K562 (cell line): ENCODE results near the gene THBS1. TPM values are rescaled to one million over a fixed set of nuclear protein-coding genes. Genes with fewer than 3 reads are reported as not detected.

ENCODE experiments used
- ATAC-seq: fragments of 200-7000 bp; cut with Tn5 transposase; 3 replicates; pipeline ENCODE4 v1.9.1; 2020; ENCODE audit warnings: moderate library complexity
- BruUV-seq: library from RNA; stranded (reverse); fragments of 400-500 nt; replicated peaks from 2 replicates; lab custom pipeline; 2021; lab: Mats Ljungman, UMichigan
- CTCF ChIA-PET: fragments of 300-600 bp; formaldehyde crosslinking; extraction: SDS; loops from one replicate; lab custom pipeline; 2021; ENCODE audit warnings: low intra/inter-chr PET ratio; lab: Yijun Ruan, JAX
- POLR2A ChIA-PET: fragments of 300-600, 350-650 bp; sonication (Branson Sonifier 250); formaldehyde crosslinking; extraction: SDS; loops from one replicate; lab custom pipeline; 2021; ENCODE audit warnings: antibody characterized with exemption, inconsistent platforms; lab: Yijun Ruan, JAX
- DNase-seq, 4 experiments: peaks; one replicate each; pipeline versions ENCODE4 v3.0.0 to v3.0.0-alpha.2; 2011 to 2018; ENCODE audit warnings: low spot score in 3 of 4, mixed read lengths in 3 of 4; ENCODE audit errors: extremely low read depth in 1 of 4
- FAIRE-seq: peaks from 2 replicates; lab custom pipeline; 2011; peaks lifted over from hg19 to GRCh38; lab: Jason Lieb, UNC
- H2AFZ ChIP-seq: 2 replicates; pipeline ENCODE4 v1.6.0; 2011; ENCODE audit warnings: low read depth, low read length, control low read depth, inconsistent platforms
- H3K27ac ChIP-seq: fragments of 200-600 bp; 3 replicates; pipeline ENCODE4 v1.8.0; 2011; ENCODE audit warnings: low read depth, mild to moderate bottlenecking, control low read depth, inconsistent platforms, low read length, moderate library complexity, mixed read lengths; ENCODE audit errors: extremely low read depth
- H3K27me3 ChIP-seq, 2 experiments: fragments of 300-600 bp in 1 of 2; 2 replicates in 1 of 2; 3 replicates in 1 of 2; pipeline versions ENCODE4 v1.6.0 to v1.8.0; 2011; ENCODE audit warnings: inconsistent platforms in 2 of 2, low read length in 2 of 2, mild to moderate bottlenecking in 1 of 2, mixed read lengths in 1 of 2, moderate library complexity in 1 of 2; ENCODE audit not compliant: control insufficient read depth in 2 of 2, insufficient read depth in 2 of 2
- H3K36me3 ChIP-seq: fragments of 300-600 bp; 3 replicates; pipeline ENCODE4 v1.8.0; 2011; ENCODE audit warnings: mild to moderate bottlenecking, low read length, inconsistent platforms; ENCODE audit not compliant: control insufficient read depth, insufficient read depth
- H3K4me1 ChIP-seq, 2 experiments: fragments of 200-600 bp in 1 of 2; replicated peaks in 1 of 2; 2 replicates in 1 of 2; 3 replicates in 1 of 2; pipeline versions ENCODE4 v1.5.1 to v1.8.0; 2011; ENCODE audit warnings: inconsistent platforms in 2 of 2, low read length in 2 of 2, mild to moderate bottlenecking in 1 of 2, mixed read lengths in 1 of 2, moderate library complexity in 1 of 2; ENCODE audit not compliant: control insufficient read depth in 2 of 2, insufficient read depth in 2 of 2
- H3K4me2 ChIP-seq: 2 replicates; pipeline ENCODE4 v1.6.1; 2011; ENCODE audit warnings: low read length, control low read depth, inconsistent platforms, mixed read lengths; ENCODE audit not compliant: insufficient read depth
- H3K4me3 ChIP-seq: fragments of 200-600 bp; sonication (generic), shearing (Covaris generic); 2 replicates; pipeline ENCODE4 v1.5.1; 2016; ENCODE audit warnings: control low read depth, inconsistent platforms
- H3K79me2 ChIP-seq: fragments of 200-600 bp; 3 replicates; pipeline ENCODE4 v1.8.0; 2011; ENCODE audit warnings: low read length, inconsistent platforms; ENCODE audit not compliant: control insufficient read depth, insufficient read depth
- H3K9ac ChIP-seq, 2 experiments: 2 replicates each; pipeline versions ENCODE4 v1.6.0 to v1.6.1; 2011; ENCODE audit warnings: low read depth in 2 of 2, low read length in 2 of 2, control low read depth in 1 of 2, inconsistent platforms in 1 of 2, mild to moderate bottlenecking in 1 of 2, mixed read lengths in 1 of 2; ENCODE audit not compliant: insufficient read depth in 1 of 2
- H3K9me1 ChIP-seq: one replicate; pipeline ENCODE4 v1.6.0; 2011; ENCODE audit warnings: inconsistent platforms, mild to moderate bottlenecking, low read length, moderate library complexity; ENCODE audit not compliant: control insufficient read depth, insufficient read depth
- H3K9me3 ChIP-seq: replicated peaks from 2 replicates; pipeline ENCODE4 v1.5.1; 2011; ENCODE audit warnings: low read depth, low read length, inconsistent platforms; ENCODE audit not compliant: control insufficient read depth, insufficient read depth
- H4K20me1 ChIP-seq: replicated peaks from 2 replicates; pipeline ENCODE4 v1.6.1; 2011; ENCODE audit warnings: low read length, inconsistent platforms, mixed read lengths; ENCODE audit not compliant: control insufficient read depth, insufficient read depth
- BRCA1 ChIP-seq, 2 experiments: fragments of 450-650 bp in 1 of 2; sonication (generic) in 1 of 2; formaldehyde crosslinking in 1 of 2; IDR thresholded peaks; 2 replicates each; pipeline versions ENCODE4 v1.5.0 to v1.6.1; 2017 to 2020; ENCODE audit warnings: mild to moderate bottlenecking in 1 of 2, missing genetic modification reagents in 1 of 2
- CHD1 ChIP-seq: fragments of 200-600 bp; sonication (generic); IDR thresholded peaks from one replicate; pipeline ENCODE4 v1.6.1; 2012; ENCODE audit warnings: mild to moderate bottlenecking, moderate library complexity, low read length, inconsistent platforms
- EP400 ChIP-seq: fragments of 450-650 bp; IDR thresholded peaks from 2 replicates; pipeline ENCODE4 v1.6.1; 2017; ENCODE audit warnings: antibody characterized with exemption, mild to moderate bottlenecking, moderate library complexity
- IRF2 ChIP-seq: sonication (generic); formaldehyde crosslinking; IDR thresholded peaks from 2 replicates; pipeline ENCODE4 v1.8.1; 2022; ENCODE audit warnings: mild to moderate bottlenecking, missing genetic modification reagents
- NCOA2 ChIP-seq, 2 experiments: fragments of 450-650 bp; IDR thresholded peaks; 2 replicates each; pipeline ENCODE4 v1.6.1; 2018; ENCODE audit warnings: mild to moderate bottlenecking in 2 of 2, moderate library complexity in 1 of 2; ENCODE audit not compliant: partially characterized antibody in 2 of 2
- NCOR1 ChIP-seq: fragments of 450-650 bp; IDR thresholded peaks from 2 replicates; pipeline ENCODE4 v1.6.1; 2016; ENCODE audit warnings: mild to moderate bottlenecking, moderate library complexity
- RBM22 ChIP-seq: fragments of 200-400 bp; formaldehyde crosslinking; IDR thresholded peaks from 2 replicates; pipeline ENCODE4 v1.6.1; 2018; ENCODE audit warnings: low read length, low read depth; ENCODE audit not compliant: poor library complexity, severe bottlenecking
- SIN3A ChIP-seq, 2 experiments: fragments of 150-350 bp in 1 of 2; IDR thresholded peaks; 2 replicates each; pipeline ENCODE4 v1.6.1; 2011 to 2016; ENCODE audit warnings: borderline replicate concordance in 2 of 2, low read depth in 2 of 2, low read length in 2 of 2, mild to moderate bottlenecking in 2 of 2, moderate library complexity in 2 of 2; ENCODE audit not compliant: control insufficient read depth in 1 of 2
- SREBF1 ChIP-seq: fragments of 150-350 bp; IDR thresholded peaks from 2 replicates; pipeline ENCODE4 v1.6.1; 2014; ENCODE audit warnings: antibody characterized with exemption, low read depth, low read length, borderline replicate concordance
- ZNF146 ChIP-seq: IDR thresholded peaks from one replicate; pipeline ENCODE4 v1.6.1; 2018; ENCODE audit warnings: missing compliant biosample characterization; ENCODE audit not compliant: unreplicated experiment
- ZNF384 ChIP-seq: IDR thresholded peaks from 2 replicates; pipeline ENCODE4 v1.6.1; 2012; ENCODE audit warnings: low read depth, low read length, improper control_type of control experiment
- ZNF778 ChIP-seq: fragments of 450-650 bp; formaldehyde crosslinking; IDR thresholded peaks from 2 replicates; pipeline ENCODE4 v1.4.0; 2020; ENCODE audit warnings: mild to moderate bottlenecking, moderate library complexity
- WGBS: fragments of 100-300 bp; shearing (Covaris generic); methylation state at CpG from one replicate; pipeline ENCODE4 v1.1.6; 2016; ENCODE audit warnings: low coverage, mixed read lengths; ENCODE audit not compliant: insufficient coverage; ENCODE audit errors: missing lambda C conversion rate; 5-methylcytosine and 5-hydroxymethylcytosine counted together
- in situ Hi-C: fragments of 300-500 bp; cut with MboI; formaldehyde crosslinking; loops from 4 replicates; pipeline ENCODE4 v1.15.0; 2018; ENCODE audit warnings: inconsistent platforms, mixed read lengths
- intact Hi-C: fragments of 100-400 bp; cut with micrococcal nuclease; formaldehyde crosslinking; loops from 2 replicates; pipeline ENCODE4 v1.14.2; 2022
- polyA plus RNA-seq, 8 experiments: library from polyadenylated mRNA; depleted of rRNA in 4 of 8; stranded (reverse) in 5 of 8; unstranded in 3 of 8; fragments of >200 nt; fragmentation: Nextera tagmentation in 2 of 8; fragmentation: Illumina TruSeq in 1 of 8; extraction: Ambion mirVana in 2 of 8; extraction: Trizol in 1 of 8; gene quantifications; 2 replicates each; pipeline versions ENCODE4 v1.2.1 to v1.2.3, GENCODE V29; 2011 to 2014; ENCODE audit warnings: inconsistent platforms in 1 of 8, missing spikeins in 1 of 8
- total RNA-seq, 7 experiments: library from RNA; depleted of rRNA in 6 of 7; stranded (reverse); fragments of >200 nt in 6 of 7; fragmentation: Illumina TruSeq in 2 of 7; extraction: Trizol in 2 of 7; gene quantifications; 2 replicates each; pipeline versions ENCODE4 v1.2.1 to v1.2.3, GENCODE V29; 2011 to 2021; ENCODE audit warnings: low replicate concordance in 1 of 7
- TF ChIP-seq, protein P1 (sequence below): sonication (generic); IDR thresholded peaks from 2 replicates; pipeline ENCODE4 v1.6.1; 2016
- TF ChIP-seq, protein P2 (sequence below): sonication (generic); formaldehyde crosslinking; IDR thresholded peaks from 2 replicates; pipeline ENCODE4 v1.8.0; 2023; ENCODE audit warnings: mild to moderate bottlenecking, missing genetic modification reagents
- TF ChIP-seq, protein P3 (sequence below): fragments of 200-800 bp; sonication (Bioruptor generic); IDR thresholded peaks from 2 replicates; pipeline ENCODE4 v1.6.1; 2017; ENCODE audit warnings: missing genetic modification characterization, missing compliant biosample characterization

Gene THBS1
- total and polyA plus RNA-seq, 9 of the 15 experiments (the other 6 are each of a cell fraction or from before 2014, with no cell fraction given), result 0.04 to 1.3 (median 0.40) TPM

DNA sequence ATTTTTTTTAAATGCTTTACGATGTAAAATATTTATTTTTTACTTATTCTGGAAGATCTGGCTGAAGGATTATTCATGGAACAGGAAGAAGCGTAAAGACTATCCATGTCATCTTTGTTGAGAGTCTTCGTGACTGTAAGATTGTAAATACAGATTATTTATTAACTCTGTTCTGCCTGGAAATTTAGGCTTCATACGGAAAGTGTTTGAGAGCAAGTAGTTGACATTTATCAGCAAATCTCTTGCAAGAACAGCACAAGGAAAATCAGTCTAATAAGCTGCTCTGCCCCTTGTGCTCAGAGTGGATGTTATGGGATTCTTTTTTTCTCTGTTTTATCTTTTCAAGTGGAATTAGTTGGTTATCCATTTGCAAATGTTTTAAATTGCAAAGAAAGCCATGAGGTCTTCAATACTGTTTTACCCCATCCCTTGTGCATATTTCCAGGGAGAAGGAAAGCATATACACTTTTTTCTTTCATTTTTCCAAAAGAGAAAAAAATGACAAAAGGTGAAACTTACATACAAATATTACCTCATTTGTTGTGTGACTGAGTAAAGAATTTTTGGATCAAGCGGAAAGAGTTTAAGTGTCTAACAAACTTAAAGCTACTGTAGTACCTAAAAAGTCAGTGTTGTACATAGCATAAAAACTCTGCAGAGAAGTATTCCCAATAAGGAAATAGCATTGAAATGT lies 15.6 kb downstream of the THBS1 start (continued):
- no peak for TF ChIP-seq NCOA2 (IDR thresholded peaks at IDR 0.05; ENCODE audit: partially characterized antibody in 2 of 2)
- TF ChIP-seq NCOR1, result no peak
- no peak for TF ChIP-seq IRF2 (CRISPR knock-in tag)
- no peak for TF ChIP-seq SREBF1
- TF ChIP-seq, protein P1, sequence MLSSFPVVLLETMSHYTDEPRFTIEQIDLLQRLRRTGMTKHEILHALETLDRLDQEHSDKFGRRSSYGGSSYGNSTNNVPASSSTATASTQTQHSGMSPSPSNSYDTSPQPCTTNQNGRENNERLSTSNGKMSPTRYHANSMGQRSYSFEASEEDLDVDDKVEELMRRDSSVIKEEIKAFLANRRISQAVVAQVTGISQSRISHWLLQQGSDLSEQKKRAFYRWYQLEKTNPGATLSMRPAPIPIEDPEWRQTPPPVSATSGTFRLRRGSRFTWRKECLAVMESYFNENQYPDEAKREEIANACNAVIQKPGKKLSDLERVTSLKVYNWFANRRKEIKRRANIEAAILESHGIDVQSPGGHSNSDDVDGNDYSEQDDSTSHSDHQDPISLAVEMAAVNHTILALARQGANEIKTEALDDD, result no peak
- no peak for TF ChIP-seq RBM22
- TF ChIP-seq, all 486 proteins: peak for 0

DNA sequence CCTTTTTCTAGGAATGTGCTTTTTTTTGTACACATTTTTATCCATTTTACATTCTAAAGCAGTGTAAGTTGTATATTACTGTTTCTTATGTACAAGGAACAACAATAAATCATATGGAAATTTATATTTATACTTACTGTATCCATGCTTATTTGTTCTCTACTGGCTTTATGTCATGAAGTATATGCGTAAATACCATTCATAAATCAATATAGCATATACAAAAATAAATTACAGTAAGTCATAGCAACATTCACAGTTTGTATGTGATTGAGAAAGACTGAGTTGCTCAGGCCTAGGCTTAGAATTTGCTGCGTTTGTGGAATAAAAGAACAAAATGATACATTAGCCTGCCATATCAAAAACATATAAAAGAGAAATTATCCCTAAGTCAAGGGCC lies 16.5 kb downstream of the THBS1 start:
- Histone ChIP-seq H3K79me2 (no peaks in the 10 kb centered on the region), H3K36me3 (no peaks in the 10 kb centered on the region), H3K4me2 (no peak overlapping the region), H3K27me3 (peaks cover 18 to 20% of the 10 kb centered on the region in 2 experiments), H3K9ac (no peak overlapping the region), H3K27ac (no peak overlapping the region), H3K4me3 (no peak overlapping the region), H3K9me1 (no peaks in the 10 kb centered on the region), H3K9me3 (no peaks in the 10 kb centered on the region), H2AFZ (no peak overlapping the region), H4K20me1 (no peaks in the 10 kb centered on the region), H3K4me1 (no peaks in the 10 kb centered on the region)
- FAIRE-seq (no peak), DNase-seq (no peak), ATAC-seq (no peak)
- 0% methylated on average over 2 of the region's 2 CpGs for WGBS
- BruUV-seq, result no TSS peak
- in situ Hi-C loops, result loop anchor here (25.0 kb wide), 1 partner anchor 785 kb away; no protein-coding TSS in a partner anchor
- ChIA-PET POLR2A (no interaction called here), CTCF (no interaction called here)
- intact Hi-C loops, result no loop called here
- TF ChIP-seq ZNF384 (no peak), SIN3A (IDR thresholded peaks at IDR 0.05; ENCODE audit: borderline replicate concordance in 2 of 2, control insufficient read depth in 1 of 2, low read depth in 2 of 2, low read length in 2 of 2) (no peak), ZNF778 (CRISPR knock-in tag) (no peak), ZNF146 (no peak), CHD1 (no peak), BRCA1 (IDR thresholded peaks at IDR 0.05) (no peak), BRCA1 (CRISPR knock-in tag; IDR thresholded peaks at IDR 0.05) (no peak), EP400 (no peak)
- TF ChIP-seq, protein P2, sequence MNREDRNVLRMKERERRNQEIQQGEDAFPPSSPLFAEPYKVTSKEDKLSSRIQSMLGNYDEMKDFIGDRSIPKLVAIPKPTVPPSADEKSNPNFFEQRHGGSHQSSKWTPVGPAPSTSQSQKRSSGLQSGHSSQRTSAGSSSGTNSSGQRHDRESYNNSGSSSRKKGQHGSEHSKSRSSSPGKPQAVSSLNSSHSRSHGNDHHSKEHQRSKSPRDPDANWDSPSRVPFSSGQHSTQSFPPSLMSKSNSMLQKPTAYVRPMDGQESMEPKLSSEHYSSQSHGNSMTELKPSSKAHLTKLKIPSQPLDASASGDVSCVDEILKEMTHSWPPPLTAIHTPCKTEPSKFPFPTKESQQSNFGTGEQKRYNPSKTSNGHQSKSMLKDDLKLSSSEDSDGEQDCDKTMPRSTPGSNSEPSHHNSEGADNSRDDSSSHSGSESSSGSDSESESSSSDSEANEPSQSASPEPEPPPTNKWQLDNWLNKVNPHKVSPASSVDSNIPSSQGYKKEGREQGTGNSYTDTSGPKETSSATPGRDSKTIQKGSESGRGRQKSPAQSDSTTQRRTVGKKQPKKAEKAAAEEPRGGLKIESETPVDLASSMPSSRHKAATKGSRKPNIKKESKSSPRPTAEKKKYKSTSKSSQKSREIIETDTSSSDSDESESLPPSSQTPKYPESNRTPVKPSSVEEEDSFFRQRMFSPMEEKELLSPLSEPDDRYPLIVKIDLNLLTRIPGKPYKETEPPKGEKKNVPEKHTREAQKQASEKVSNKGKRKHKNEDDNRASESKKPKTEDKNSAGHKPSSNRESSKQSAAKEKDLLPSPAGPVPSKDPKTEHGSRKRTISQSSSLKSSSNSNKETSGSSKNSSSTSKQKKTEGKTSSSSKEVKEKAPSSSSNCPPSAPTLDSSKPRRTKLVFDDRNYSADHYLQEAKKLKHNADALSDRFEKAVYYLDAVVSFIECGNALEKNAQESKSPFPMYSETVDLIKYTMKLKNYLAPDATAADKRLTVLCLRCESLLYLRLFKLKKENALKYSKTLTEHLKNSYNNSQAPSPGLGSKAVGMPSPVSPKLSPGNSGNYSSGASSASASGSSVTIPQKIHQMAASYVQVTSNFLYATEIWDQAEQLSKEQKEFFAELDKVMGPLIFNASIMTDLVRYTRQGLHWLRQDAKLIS (CRISPR knock-in tag), result no peak
- TF ChIP-seq, protein P3, sequence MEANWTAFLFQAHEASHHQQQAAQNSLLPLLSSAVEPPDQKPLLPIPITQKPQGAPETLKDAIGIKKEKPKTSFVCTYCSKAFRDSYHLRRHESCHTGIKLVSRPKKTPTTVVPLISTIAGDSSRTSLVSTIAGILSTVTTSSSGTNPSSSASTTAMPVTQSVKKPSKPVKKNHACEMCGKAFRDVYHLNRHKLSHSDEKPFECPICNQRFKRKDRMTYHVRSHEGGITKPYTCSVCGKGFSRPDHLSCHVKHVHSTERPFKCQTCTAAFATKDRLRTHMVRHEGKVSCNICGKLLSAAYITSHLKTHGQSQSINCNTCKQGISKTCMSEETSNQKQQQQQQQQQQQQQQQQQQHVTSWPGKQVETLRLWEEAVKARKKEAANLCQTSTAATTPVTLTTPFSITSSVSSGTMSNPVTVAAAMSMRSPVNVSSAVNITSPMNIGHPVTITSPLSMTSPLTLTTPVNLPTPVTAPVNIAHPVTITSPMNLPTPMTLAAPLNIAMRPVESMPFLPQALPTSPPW, result no peak
